MM.1S (cell line): ENCODE data around the gene ZBTB49.

Experiments
- CTCF ChIP-seq: fragments of 300-600 bp; sonication (generic); IDR thresholded peaks from 2 replicates; pipeline ENCODE4 v1.5.1; 2016; ENCODE audit warnings: antibody characterized with exemption, low read length, mixed read lengths
- EZH2phosphoT487 ChIP-seq: fragments of 300-600 bp; sonication (generic); IDR thresholded peaks from 2 replicates; pipeline ENCODE4 v1.6.1; 2018; ENCODE audit warnings: antibody characterized with exemption, low read length

- no peak for TF ChIP-seq CTCF
- TF ChIP-seq EZH2phosphoT487: no peak
Measured at GRCh38 chr4:4362991-4363697, 73.1 kb downstream of the ZBTB49 start.
